ENCODE data around the gene ZNF274.
"Not testable (repeated sequence)": the region's sequence is repeated elsewhere in the genome, so short reads cannot be mapped to it uniquely, and the experiment has no call there.

ZNF274 gene

DNA sequence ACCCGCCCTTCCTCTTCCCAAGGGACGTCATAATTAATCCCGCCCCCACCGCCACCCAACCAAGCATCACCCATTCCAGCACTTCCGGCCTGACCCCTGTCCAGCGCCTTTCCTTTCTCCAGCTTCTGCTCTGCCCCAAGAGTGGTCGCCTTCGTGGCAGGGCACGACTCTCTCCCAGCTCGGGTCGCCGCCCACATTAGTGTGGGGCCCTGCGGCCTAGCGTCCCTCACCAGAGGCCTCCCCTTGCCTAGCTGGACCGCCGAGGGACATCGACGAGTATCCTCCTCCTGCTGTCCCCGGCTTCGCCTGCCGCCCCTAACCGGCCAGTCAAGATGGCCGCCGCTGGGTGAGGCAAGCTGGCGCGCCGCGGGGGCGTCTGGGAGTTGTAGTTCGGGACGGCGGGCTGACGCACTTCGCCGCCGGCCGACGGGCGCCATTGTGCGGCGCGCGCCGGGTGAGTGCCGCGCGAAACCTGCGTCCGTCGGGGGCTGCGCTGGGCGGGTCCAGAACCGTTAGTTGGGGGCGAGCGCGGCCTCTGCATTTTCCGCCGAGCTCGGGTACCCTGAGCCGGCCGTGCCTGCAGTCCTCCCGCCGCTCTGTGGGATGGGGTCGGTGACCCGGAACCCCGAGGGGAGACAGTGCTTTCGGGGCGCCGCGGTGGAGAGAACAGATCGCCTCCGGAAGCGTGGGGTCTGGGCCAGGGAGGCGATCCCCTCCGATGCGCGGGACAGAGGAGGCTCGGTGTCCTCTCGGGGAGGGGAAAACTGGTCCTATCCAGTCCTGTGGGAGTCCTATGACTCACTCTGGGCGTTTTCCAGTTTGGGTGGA is at the start of gene ZNF274:
ZNF274 (plus strand) TSS at position 73 of the 828 bp plus-strand sequence. CDS start 905 bp downstream, outside the sequence.
- DNase-seq, result peak; percentile 86

DNA sequence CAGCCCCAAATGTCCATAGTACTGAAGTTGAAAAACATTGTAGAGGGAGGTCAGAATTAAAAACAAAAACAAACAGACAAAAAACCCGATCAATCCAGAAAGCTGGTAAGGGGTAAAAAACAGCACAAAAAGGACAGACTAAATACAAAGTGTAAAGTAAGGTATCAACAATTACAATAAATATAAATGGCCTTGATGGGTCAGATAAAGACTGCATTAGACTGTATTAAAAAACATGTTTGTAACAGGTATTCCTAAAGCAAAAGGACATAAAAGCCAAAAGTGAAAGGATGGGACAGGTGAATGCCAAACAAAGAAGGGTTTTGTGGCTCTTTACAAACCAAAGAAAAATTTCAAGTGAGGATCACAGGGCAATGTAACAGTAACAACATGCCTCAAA is 48.6 kb upstream of the ZNF274 start:
- DNase-seq, result no peak

DNA sequence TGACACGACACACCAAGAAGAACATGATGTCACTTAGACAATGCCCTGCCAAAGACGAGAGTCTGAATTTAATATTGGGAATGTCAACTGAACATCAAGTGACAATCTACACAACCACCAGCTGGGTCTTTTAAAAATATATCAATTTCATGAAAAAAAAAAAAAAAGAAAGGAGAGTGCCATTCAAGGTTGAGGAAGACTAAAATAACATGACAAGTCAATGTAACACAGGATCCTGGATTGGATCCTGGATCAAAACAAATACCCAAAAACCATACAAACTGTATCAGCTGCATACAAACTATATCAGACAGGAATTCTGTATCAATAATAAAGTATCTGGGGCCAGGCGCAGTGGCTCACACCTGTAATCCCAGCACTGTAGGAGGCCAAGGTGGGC is 37.0 kb upstream of the ZNF274 start:
- no peak for DNase-seq

DNA sequence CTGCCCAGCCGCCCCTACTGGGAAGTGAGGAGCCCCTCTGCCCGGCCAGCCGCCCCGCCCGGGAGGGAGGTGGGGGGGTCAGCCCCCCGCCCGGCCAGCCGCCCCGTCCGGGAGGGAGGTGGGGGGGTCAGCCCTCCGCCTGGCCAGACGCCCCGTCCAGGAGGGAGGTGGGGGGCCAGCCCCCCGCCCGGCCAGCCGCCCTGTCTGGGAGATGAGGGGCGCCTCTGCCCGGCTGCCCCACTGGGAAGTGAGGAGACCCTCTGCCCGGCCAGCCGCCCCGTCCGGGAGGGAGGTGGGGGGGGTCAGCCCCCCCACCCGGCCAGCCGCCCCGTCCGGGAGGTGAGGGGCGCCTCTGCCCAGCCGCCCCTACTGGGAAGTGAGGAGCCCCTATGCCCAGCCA is 35.4 kb upstream of the ZNF274 start:
- DNase-seq, result not testable (repeated sequence)

DNA sequence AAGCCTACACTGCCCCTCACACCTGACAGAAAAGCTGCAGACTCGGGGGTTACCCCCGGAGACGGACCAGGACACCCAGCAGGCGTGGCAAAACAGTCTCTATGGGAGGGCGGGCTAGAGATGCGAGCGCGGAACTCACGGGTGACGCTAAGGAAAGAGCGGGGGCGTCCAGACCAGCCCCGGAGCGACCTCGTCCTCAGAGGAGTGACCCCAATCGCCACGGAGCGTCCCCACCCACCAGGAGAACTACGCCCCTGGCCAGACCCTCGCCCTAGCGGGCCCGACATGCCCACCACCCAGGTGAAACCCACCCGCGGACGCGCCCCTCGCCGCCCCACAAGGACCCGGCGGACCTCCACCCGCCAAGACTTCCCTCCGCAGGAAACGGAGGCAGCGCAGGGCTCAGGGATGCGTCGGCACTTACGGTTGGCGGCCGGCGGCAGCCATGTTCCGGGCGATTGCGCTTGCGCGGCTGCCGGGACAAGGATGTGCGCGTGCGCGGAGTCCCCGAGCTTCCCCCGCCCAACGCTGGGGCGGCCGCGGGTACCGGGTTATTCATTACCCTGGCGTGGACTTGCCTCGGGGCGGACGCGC is 32.4 kb upstream of the ZNF274 start, which contains the start of gene ZNF329:
ZNF329 (minus strand) TSS at position 462 of the 594 bp plus-strand sequence. CDS start 21,286 bp downstream, outside the sequence.
- peak; percentile 84 for DNase-seq

DNA sequence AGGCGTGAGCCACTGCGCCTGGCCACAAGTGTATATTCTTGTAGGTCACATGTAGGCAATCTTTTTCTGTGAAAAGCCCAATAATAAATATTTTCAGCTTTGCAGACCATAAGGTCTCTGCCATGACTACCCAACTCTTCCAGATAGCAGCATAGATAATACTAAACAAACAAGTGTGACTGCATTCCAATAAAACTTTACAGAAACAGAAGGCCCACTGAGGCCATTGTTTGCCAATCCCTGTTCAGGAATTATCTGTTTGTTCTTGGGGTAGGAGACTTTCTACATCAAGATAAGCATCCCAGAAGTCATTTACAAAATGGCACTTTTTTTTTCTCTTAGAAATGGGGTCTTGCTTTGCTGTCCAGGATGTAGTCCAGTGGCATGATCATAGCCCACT is 29.5 kb upstream of the ZNF274 start:
- no peak for DNase-seq

DNA sequence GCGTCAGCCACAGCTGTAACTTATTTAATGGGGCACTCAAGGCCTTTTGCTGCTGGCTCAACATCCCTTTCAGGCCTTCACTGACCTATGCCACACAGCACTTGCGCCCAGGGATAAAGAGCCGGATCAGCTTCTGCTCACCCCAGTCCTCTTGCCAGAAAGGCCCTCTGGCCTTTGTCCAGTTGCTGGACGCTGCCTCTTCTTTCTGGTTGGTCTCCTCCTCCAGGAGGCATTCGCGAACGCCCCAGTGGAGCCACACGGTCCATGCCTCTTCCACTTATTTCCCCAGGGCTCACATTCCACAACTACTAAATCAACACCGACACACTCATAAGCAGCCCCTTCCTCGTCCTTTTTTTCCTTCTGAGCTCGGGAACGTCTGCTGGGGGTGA is 28.6 kb upstream of the ZNF274 start:
- no peak for DNase-seq

DNA sequence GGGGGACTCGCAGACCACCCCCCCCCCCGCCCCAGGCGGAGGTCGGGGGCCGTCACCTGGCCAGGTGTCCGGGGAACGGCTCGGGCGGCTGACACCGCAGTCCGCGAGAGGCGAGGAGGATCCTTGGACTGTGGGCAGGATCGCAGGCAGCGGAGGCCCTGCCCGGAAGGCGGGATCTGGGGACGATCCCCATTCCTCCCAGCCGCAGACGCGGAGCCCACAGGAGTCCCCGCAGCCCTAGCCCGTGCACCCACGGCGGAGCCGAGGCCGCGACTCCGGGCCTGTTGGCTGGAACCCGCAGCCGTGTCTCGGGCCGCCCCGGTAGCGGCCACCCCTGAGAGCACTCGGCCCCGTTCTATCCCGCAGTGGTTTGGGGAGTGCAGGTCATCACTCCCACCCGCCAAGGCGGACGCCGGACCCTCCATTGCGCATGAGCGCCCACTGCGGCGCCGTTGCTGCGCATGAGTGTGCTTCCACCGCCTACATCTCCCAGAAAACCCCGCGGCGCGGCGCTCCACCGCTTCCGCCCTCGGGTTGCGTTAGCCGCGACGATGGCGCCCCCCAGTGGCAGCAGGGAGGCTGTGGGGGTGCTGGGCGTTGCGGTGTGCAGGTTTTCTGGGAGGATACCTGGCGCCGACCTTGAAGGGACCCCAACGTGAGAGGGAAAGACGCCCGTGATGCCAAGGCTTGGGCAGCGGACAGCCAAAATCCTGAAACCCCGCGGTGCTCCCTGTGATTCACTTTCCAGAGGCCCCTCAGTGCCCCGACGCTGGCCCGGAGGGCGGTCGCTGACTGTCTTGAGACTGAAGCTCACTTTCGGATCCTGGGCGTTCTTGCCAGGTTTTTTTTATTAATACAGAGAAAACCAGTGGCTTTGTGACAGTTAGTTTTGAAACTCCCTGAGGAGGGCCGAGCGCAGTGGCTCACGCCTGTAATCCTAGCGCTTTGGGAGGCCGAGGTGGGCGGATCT is 27.9 kb upstream of the ZNF274 start:
- peak; percentile 95 for DNase-seq

DNA sequence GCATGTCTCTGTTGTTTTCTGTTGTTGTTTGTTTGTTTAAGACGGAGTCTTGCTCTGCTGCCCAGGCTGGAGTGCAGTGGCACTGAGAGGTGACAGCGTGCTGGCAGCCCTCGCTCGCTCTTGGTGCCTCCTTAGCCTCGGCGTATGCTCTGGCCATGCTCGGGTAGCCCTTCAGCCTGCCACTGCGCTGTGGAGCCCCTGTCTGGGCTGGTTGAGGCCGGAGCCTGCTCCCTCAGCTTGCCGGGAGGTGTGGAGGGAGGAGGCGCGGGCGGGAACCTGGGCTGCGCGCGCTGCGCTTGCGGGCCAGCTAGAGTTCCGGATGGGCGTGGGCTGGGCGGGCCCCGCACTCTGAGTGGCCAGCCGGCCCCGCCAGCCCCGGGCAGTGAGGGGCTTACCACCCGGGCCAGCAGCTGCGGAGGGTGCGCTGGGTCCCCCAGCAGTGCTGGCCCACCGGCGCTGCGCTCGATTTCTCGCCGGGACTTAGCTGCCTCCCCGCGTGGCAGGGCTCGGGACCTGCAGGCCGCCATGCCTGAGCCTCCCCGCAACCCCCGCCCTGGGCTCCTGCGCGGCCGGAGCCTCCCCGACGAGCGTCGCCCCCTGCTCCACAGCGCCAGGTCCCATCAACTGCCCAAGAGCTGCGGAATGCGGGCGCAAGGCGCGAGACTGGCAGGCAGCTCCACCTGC is 25.7 kb upstream of the ZNF274 start:
- no peak for DNase-seq

DNA sequence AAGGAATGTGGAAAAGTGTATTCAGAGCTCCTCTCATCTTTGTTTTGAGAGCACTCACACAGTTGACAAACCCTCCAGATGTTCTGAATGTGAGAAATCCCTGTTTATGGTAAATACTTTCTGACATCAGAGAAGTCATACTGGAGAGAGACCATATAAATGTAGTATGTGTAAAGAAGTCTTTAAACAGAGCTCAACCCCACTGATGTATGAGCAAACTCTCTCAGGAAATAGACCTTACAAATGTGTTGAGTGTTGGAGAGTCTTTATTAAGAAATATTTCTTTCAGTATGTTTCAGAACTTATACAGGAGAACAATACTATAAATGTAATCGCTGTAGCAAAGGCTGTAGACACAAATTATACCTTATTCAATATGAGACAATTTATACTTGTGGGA is 16.6 kb upstream of the ZNF274 start:
- DNase-seq, result no peak

DNA sequence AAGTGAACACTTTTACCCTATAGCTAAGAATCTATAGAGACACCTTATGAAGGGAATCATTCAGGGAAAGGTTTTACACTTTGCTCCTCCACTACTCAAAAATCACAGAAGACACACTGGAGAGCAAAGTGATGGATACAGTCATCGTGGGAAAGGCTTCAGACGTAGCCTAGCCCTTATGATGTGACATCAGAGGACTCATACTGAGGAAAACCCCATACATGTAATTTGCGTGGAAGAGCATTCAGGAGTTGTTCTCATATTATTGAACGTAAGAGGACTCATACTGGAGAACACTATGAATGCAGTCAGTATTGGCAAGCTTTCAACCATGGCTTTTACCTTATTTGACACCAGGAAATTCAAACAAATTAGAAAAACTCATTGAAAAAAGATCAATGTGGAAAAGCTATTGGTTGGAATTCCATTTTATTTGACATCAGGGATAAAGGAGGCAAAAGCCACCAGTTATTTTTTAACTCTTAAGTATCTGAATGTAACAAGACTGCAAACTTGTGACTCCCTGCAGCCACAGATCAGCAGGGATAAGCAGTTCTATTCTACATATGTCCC is 16.1 kb upstream of the ZNF274 start:
- no peak for DNase-seq

DNA sequence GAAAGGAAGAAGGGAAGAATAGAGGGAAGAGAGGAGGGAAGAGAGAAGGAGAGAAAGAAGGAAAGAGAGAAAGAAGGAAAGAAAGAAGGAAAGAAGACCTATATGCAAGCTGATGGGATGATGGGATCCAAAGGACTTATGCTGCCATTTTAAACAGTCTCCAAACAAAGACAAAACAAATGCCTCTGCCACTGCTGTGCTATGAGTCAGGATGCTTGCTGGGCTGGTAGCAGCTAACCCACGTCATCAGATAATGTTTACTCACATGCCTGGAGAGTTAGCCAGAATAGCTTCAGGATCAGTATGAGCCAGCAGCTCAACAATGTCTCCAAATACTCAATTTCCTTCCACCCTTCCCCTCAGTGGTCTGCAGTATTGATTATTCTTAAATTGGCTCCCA is 12.0 kb upstream of the ZNF274 start:
- no peak for DNase-seq

DNA sequence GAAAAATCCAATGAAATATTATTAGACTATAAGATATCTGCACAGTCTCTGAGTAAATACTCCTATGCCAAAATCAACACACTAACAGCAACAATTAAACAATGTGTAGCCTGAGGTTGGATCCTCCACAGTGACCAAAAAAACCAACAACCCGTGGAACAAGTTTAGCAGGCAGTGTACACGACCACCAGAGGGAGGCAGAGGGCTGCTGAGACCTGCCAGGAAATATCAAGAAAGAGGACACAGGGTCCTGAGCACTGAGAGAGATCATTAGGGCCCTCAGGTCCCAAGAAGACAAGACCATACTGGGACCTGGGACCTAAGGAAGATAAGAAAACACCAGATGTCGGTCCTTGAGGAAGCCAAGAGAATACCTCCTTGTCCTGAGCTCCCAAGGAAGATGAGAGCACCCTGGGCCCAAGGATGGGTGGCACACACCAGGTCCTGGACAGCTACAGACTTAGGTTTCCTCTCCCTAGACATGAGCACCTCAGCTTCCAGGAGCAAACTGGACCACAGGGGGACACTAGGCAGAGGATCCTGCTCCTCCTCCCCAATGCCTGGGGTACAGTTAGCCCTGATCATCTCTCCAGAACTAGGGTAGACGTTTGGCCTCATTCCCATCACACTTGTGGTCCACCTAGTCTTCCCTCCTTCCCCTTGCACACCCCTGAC is 822 bp upstream of the ZNF274 start:
- DNase-seq, result peak; percentile 33

DNA sequence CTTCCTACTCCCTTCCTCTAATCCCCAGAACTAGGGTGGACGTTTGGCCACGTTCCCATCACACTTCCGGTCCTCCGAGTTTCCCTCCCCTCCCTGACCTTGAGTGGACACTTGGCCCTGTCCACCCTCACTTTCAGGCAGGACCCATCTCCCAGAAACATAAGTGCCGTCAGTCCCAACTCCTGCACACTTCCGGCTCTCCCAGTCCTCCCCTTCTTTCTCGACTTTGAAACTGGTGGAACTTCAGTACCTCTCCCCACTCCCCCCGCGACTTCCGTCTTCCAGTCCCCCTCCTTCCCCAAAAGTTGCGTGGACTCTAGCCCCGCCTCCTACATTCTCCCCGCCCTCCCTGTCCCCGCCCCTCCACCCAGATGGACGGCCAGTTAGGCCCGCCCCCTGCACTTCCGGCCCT is 278 bp upstream of the ZNF274 start:
- DNase-seq, result peak; percentile 77

DNA sequence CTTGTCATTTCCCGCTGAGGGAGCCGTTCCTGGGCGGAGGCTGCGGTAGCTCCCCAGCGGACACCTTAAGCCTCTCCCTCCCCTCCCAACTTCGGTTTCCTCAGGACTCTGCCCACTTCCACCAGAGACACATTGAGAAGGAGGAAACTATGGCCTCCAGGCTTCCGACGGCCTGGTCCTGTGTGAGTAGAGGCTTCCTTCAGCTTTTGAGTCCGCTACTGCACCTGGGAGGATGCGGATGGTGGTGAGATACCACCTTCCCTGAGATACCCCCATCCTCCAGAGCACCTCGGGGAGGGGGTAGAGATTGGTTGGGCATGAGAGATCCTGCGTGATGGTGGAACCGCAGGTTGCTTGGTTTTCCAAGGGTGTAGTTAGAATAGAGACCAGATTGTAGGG is 955 bp downstream of the ZNF274 start:
- no peak for DNase-seq

DNA sequence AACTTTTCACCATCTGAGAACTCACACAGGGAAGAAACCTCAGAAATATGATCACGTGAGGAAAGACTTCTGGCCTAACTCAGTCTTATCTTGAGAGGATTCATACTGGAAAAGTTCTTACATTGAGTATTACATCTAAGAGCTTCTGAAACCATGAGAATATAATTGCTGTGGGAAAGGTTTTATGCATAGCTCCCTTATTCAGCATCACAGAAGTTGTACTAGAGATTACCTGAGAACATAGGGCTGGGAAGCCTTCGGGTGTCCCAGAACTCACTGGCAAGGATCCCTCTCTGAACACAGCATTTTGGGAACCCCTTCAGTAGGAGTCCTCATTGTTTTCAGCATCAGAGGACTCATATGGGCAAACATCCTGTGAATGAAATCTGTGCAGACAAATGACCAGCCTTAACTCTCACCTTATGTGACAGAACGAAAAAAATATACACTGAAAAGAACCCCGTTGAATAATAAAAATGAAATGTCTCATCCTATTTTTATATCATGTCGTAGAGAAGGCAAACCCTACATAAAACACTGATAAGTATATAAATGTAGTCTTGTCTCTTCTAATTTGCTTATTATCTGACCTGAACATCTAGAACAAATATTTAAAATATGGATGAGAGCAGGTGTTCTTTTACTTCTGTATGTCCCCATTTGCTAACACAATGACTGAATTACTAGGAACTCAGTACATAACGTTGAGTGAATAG is 14.2 kb downstream of the ZNF274 start:
- no peak for DNase-seq

DNA sequence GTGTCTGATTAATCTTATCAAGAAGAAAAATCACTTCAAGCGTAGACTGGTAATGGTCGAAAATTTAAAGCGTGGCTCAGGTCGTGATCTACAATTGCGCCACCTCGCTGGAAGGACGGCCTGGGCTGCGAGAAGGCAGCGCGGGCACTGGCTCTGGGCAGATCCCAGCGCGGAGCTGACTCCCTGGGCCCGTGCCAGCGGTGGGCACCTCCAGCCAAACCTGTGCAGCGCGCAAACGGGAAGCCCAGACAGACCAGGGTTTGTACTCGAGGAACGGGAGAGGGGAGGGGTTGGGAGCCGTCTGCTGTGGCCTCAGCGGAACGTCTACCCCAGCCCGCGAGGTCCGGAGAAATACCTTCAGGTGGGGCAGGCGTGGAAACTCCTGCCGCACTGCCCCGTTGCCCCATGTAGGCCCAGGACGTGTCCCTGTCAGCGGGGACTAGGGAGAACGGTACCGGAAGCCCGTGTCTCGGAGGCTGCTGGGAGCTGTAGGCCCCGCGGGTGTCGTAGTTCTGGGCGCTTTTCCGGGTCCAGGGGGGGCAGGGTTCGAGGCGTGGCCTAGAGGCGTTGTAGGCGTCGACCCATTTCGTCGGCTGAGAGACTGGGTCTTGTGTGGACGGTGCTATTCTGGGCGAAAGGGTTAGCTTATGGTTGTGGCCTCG is 21.1 kb downstream of the ZNF274 start:
- no peak for DNase-seq

DNA sequence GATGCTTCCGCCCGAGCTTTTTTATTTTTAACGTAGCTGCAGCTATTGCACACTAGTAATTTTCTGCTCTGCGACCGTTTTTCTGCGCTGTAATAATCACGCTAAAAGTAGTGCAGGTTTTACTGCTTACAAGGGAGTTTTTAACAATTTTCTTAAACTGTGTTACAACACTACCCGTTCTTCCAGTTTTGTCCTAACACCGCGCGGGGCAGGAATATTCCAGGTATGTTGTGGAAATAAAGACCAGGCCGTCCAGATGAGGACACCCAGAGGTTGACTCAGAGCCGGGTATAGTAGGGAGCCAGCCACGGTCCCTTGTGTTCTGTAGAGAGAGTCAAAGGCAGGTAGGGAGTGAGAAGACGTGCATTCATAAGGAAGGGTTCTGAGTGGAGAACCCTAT is 21.7 kb downstream of the ZNF274 start:
- no peak for DNase-seq

DNA sequence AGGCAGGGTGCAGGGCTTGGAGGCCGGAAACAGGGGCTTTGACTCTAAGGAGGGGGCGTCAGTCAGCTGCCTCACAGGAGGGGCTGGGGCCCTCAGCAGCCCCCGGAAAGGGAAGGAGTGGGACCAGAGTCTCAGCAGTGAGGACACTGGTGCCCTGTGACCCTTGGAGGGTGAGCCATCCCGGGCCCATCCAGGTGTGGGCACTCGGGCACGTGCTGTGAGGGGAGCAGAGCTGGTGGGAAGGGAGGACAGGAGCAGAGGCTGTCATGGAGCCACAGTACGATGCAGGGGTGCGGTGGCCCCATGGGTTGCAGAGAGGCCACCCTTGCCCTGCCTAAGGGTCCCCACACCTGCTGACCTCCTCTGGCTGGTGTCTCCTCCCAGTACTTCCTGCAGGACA is 26.7 kb downstream of the ZNF274 start:
- DNase-seq, result no peak

DNA sequence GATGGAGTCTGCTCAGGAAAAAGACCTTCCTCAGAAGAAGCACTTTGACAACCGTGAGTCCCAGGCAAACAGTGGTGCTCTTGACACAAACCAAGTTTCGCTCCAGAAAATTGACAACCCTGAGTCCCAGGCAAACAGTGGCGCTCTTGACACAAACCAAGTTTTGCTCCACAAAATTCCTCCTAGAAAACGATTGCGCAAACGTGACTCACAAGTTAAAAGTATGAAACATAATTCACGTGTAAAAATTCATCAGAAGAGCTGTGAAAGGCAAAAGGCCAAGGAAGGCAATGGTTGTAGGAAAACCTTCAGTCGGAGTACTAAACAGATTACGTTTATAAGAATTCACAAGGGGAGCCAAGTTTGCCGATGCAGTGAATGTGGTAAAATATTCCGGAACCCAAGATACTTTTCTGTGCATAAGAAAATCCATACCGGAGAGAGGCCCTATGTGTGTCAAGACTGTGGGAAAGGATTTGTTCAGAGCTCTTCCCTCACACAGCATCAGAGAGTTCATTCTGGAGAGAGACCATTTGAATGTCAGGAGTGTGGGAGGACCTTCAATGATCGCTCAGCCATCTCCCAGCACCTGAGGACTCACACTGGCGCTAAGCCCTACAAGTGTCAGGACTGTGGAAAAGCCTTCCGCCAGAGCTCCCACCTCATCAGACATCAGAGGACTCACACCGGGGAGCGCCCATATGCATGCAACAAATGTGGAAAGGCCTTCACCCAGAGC is 29.6 kb downstream of the ZNF274 start:
- no peak for DNase-seq
